Stimulated activated CD4-positive, alpha-beta T cell treated with anti-CD3 and anti-CD28 coated beads, Interleukin-4, amount 100 ng/mL, for 48 hours (primary cell): Measurements from ENCODE around the gene MTARC1.

Experiments
- DNase-seq, 2 donors: peaks; one replicate each; pipeline ENCODE4 v3.0.0-alpha.2; 2020; ENCODE audit warnings: low read depth in 2 of 2

Gene MTARC1

GRCh38 chr1:220786337-220787068 is at the start of gene MTARC1:
Gene MTARC1, plus strand, starts transcription at chr1:220786913. Its CDS starts 32 bp downstream, at chr1:220786945.
- DNase-seq = no peak

DNA sequence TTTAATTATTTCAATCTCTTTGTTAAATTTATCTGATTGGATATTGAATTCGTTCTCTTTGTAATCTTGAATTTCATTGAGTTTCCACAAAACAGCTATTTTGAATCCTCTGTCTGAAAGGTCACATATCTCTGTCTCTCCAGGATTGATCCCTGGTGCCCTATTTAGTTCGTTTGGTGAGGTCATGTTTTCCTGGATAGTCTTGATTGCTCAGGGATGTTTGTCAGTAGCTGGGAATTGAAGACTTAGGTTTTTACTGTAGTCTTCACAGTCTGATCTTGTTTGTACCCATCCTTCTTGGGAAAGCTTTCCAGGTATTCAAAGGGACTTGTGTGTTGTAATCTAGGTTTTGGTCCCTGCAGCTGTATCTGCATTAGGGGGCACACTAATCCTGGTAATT is 45.4 kb upstream of the MTARC1 start:
- no peak for DNase-seq

GRCh38 chr1:220741825-220742224 is 44.9 kb upstream of the MTARC1 start:
- no peak for DNase-seq

DNA sequence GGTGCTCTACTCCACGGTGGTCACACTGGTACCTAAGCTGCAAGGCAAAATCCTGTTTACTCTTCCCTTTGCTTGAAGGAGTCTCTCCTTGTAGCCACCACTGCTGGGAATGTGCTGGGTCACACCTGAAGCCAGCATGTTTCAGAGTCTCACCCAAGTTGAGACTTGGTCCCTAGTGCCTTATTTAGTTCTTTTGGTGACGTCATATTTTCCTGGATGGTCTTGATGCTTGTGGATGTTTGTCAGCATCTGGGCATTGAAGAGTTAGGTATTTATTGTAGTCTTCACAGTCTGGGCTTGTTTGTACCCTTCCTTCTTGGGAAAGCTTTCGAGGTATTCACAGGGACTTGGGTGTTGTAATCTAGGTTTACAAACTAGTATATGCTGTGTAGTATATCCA is 44.2 kb upstream of the MTARC1 start:
- DNase-seq = no peak

DNA sequence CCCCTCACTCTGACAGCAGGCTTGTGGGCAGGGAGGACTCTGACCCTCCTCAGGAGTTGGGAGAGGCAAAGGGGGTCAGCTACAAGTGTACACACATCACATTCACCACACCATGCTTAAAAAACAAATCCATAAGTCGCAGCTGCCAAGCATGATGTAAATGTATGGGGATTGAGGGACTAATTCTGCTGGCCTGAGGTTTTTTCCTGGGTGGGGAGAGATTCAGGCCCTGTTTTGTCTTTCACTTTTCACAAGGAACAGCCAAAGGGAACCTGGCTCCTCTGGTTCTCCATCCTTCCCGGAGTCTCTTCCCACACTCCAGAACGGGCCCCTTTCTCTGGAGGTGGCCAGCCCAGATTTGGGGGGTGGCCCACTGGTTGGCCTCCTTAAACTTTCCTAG is 39.9 kb upstream of the MTARC1 start:
- DNase-seq = no peak

DNA sequence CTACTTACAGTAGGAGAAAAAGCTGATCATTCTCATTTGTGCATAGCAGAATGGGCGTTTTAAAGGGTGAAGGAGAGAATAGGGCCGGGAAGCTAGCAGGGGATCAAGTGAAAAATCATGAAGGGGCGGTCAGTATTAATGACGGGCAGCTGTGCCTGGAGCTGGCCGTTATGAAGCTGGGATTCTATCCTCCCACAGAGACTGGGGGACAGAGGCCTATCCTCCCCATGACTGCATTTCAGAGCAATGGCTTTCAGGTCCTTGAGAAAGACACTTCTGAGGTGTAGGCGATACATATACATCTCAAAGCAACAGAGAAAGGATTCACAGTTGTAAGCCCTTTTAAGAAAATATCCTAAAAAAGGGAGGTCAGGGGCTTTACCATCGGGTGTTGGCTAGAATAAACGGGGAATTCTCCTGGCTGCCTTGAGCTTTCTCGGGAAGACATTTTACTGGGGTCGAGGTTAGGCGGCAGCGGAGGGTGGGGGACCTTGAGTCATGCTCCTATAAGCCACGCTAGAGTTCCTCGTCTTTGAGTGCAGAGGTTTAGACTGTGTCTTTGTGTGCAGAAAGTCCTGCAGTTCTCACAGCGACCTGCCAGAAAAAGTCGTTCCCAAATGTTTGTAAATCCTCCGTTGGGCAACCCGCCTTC is 39.1 kb upstream of the MTARC1 start:
- DNase-seq = no peak

- DNase-seq = no peak
Observed at GRCh38 chr1:220748089-220748934, 38.4 kb upstream of the MTARC1 start, which contains the start of gene MTARC2. Gene MTARC2, plus strand, starts transcription at chr1:220748322. Its CDS starts 210 bp downstream, at chr1:220748532.

GRCh38 chr1:220748936-220749335 is 37.8 kb upstream of the MTARC1 start:
- no peak for DNase-seq

GRCh38 chr1:220750131-220750515 is 36.6 kb upstream of the MTARC1 start:
- no peak for DNase-seq

DNA sequence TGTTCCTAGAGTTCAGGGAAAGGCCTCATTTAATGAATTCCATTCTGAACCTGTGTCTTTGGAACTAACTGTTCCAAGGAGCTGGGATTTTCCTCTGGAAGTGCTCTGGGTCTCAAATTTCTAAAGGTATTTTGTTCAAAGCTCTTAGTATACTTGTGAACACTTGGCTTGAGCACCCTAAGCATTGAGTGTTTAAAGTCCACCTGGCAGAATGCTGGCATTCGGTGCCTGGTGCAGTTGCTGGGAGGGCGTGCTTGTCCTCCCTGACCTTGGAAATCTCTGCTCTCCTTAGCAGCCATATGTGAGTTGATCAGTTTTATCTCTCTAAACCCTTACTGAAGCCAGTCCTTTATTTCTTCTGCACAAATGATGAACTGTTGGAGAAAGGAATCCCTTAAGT is 35.6 kb upstream of the MTARC1 start:
- DNase-seq = no peak

DNA sequence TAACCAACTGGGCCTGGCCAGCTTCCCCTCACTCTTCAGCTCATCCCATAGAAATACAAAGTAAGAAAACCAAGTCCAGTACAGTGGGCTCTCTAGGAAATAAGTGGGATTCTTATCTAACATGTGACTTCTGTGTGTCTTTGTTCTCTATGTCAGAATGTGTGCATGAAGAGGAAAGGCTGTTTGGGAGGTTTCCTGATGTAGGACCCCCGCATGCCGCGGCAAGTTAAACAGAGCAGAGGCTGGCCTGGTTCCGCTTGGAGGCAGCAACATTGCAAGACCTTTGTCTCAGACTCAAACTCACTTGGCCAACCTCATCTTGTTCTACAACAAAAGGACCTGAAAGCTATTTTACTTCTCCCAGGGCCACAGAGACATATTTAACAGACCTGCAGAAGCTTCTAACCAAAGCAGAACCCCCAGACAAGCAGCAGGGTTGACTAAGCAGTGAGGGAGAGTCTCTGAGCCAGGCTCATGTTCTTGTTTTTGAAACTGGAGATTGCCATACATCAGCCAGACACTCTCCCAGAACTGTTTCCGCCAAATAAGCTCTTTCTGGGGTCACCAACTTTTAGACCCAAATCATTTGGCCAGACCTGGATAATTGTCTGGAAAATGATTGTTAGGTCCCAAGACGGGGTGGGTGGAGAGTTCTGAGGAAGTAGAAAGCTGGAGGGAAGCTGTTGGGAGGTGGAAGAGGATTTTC is 32.3 kb upstream of the MTARC1 start:
- no peak for DNase-seq

- no peak for DNase-seq
Observed at GRCh38 chr1:220754918-220755295, 31.8 kb upstream of the MTARC1 start.

GRCh38 chr1:220755309-220755708 is 31.4 kb upstream of the MTARC1 start:
- no peak for DNase-seq

- DNase-seq = no peak
Observed at GRCh38 chr1:220757441-220757840, 29.3 kb upstream of the MTARC1 start.

GRCh38 chr1:220759147-220759546 is 27.6 kb upstream of the MTARC1 start:
- DNase-seq = no peak

GRCh38 chr1:220761688-220762427 is 24.9 kb upstream of the MTARC1 start:
- no peak for DNase-seq

GRCh38 chr1:220764757-220765156 is 22.0 kb upstream of the MTARC1 start:
- no peak for DNase-seq

DNA sequence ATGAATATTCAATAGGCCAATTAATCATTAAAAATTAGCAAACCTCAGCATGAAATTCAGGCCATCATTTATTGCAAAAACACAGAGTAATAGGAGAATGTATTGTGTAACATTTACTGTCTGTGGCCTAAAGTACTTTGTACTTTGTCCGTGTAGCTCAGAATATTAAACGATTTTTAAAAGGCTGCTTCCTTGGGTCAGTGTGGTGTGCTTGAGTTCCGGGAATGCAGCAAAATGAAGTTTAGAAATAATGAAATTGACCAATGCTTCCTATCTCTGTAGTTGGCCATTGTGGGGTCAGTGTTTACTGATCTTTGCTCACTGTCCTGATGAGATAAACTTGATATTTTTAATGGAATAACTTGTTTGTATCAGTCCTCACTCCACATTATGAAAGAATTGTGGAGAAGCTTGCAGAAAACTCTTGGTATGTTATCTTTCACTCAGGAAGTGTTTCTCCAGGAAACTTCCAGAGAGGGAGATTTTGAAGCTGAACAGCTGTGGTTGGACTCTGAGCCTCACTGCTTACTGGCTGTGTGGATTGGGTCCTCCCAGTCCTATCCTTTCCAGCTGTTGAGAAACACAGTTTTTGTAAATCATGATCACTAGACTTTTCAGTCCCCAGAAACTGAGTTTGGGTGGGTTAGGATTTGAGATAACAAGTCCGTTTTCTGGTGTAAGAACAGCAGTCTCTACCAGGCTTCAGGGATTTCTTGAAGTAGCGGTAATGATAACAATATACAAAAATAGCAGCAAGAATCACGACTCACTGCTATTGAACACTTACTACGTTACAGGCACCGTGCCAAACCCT is 19.2 kb upstream of the MTARC1 start:
- DNase-seq = no peak

DNA sequence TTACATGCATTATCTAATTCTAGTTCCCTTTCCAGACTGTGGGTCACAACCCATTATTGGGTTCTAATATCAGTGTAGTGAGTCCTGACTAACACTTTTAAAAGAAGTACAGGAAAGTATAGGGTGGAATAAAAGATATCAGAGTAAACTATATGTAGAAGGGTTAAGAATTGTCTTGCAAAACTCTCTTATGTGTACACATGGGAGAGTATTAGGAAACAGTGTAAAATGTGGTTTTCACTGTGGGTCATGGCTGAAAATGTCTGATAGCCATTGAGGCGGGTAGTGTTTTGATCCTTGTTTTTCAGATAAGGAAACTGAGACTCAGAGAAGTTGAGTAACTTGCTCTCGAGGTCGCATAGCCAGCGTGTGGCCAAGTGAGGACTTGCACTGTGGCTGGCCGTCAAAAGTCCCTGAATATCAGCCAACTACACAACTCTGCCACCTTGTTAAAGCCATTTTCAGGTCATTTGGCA is 18.5 kb upstream of the MTARC1 start:
- DNase-seq = no peak

- DNase-seq = no peak
Observed at GRCh38 chr1:220769205-220769604, 17.5 kb upstream of the MTARC1 start.
